ENCODE data around the gene EME2. TPM values are rescaled to one million over a fixed set of nuclear protein-coding genes. Genes with fewer than 3 reads are reported as not detected.

EME2 gene
- total and polyA plus RNA-seq, 2 experiments from 2014 or later, result 4.1 to 15.0 TPM

GRCh38 chr16:1731603-1732002 is 41.0 kb upstream of the EME2 start (continued):
- no peak for TF ChIP-seq ZNF462 (CRISPR knock-in tag; IDR thresholded peaks at IDR 0.05)

GRCh38 chr16:1732071-1732470 is 40.5 kb upstream of the EME2 start:
- no peak overlapping the region for H3K4me2 ChIP-seq
- H3K9me2 ChIP-seq (ENCODE audit: insufficient read depth), result no peaks in the 10 kb centered on the region
- H3K27me3 ChIP-seq (ENCODE audit: insufficient read depth), result no peaks in the 10 kb centered on the region
- no peak overlapping the region for H3K27ac ChIP-seq (ENCODE audit: low read depth)
- H3K4me1 ChIP-seq (ENCODE audit: insufficient read depth), result no peaks in the 10 kb centered on the region
- Mint-ChIP-seq H3K27me3 (ENCODE audit: insufficient read depth, low read depth, poor library complexity) (peaks cover 10% of the 10 kb centered on the region), H3K9me3 (peaks cover 3% of the 10 kb centered on the region; the same call in 1 of the 3 replicates), H3K27ac (no peak overlapping the region), H3K36me3 (ENCODE audit: low read depth) (peaks cover 26% of the 10 kb centered on the region), H3K4me3 (no peak overlapping the region), H3K4me1 (no peaks in the 10 kb centered on the region)
- DNase-seq (ENCODE audit: low spot score) (no peak), ATAC-seq (no peak)
- H3F3A ChIP-seq (replicated peaks; ENCODE audit: low read depth), result peaks cover 22% of the 10 kb centered on the region
- no peaks in the 10 kb centered on the region for H4K20me1 ChIP-seq (replicated peaks; ENCODE audit: insufficient read depth)
- H3K4me3 ChIP-seq, result no peak overlapping the region
- no peaks in the 10 kb centered on the region for H3K36me3 ChIP-seq (ENCODE audit: insufficient read depth)
- H3K79me2 ChIP-seq (replicated peaks; ENCODE audit: insufficient read depth), result no peaks in the 10 kb centered on the region
- H2AFZ ChIP-seq, result no peak overlapping the region
- no peak for TF ChIP-seq CTCF (conservative IDR thresholded peaks at IDR 0.05; ENCODE audit: low read depth in 2 of 2)
- no peak for TF ChIP-seq JUNB (IDR thresholded peaks at IDR 0.05; ENCODE audit: unreplicated experiment)
- no peak for TF ChIP-seq ZNF462 (CRISPR knock-in tag; IDR thresholded peaks at IDR 0.05)
- TF ChIP-seq NANOG (IDR thresholded peaks at IDR 0.05; ENCODE audit: borderline replicate concordance), result no peak
- TF ChIP-seq ZNF114 (CRISPR knock-in tag; IDR thresholded peaks at IDR 0.05), result no peak
- TF ChIP-seq STAT1 (IDR thresholded peaks at IDR 0.05; ENCODE audit: unreplicated experiment), result no peak

Measured in GM23338 (cell line).